Mucosa of descending colon (tissue), 3 donors: ENCODE data around the gene RHBDD1. TPM values are rescaled to one million over a fixed set of nuclear protein-coding genes. Genes with fewer than 3 reads are reported as not detected.

Source experiments
- ATAC-seq: fragments of 200-7000 bp; cut with Tn5 transposase; one replicate; pipeline ENCODE4 v1.9.1; 2020; ENCODE audit warnings: mild to moderate bottlenecking, moderate library complexity
- DNase-seq, 3 donors: peaks; one replicate each; pipeline ENCODE4 v3.0.0-alpha.2; 2020
- H3K36me3 ChIP-seq: fragments of 200-600 bp; one replicate; pipeline ENCODE4 v1.8.0; 2021; ENCODE audit warnings: low read depth, mild to moderate bottlenecking
- H3K4me1 ChIP-seq: fragments of 200-600 bp; one replicate; pipeline ENCODE4 v1.8.0; 2021; ENCODE audit warnings: low read depth, mild to moderate bottlenecking
- H3K4me3 ChIP-seq: fragments of 200-600 bp; one replicate; pipeline ENCODE4 v1.8.0; 2021; ENCODE audit warnings: mild to moderate bottlenecking
- H3K9me3 ChIP-seq: fragments of 200-600 bp; one replicate; pipeline ENCODE4 v1.8.0; 2021; ENCODE audit warnings: mild to moderate bottlenecking
- CTCF ChIP-seq: fragments of 200-600 bp; IDR thresholded peaks from one replicate; pipeline ENCODE4 v1.8.0; 2022; ENCODE audit warnings: antibody characterized with exemption, mild to moderate bottlenecking
- intact Hi-C, 2 donors: fragments of 100-400 bp; cut with DNase I in 1 of 2; cut with micrococcal nuclease in 1 of 2; formaldehyde crosslinking; loops; one replicate each; pipeline versions ENCODE4 v1.11.0 to v1.11.1; 2022; cut with DNase I, micrococcal nuclease
- long read RNA-seq, 2 donors: library from polyadenylated mRNA; unstranded; transcript quantifications; one replicate each; pipeline ENCODE4 v2.0.0, GENCODE V29; 2019 to 2021
- total RNA-seq, 3 donors: library from RNA; stranded (reverse); fragmentation: NEBNext Ultra II Directional in 2 of 3; extraction: Animal tissue kit (Norgen Biotek cat#: 25700) in 2 of 3; gene quantifications; one replicate each; pipeline versions ENCODE4 v1.2.1 to v1.2.4, GENCODE V29; 2021 to 2023
- donor health status: DM: no; HTN: no; CAD: no; lungs with moderate emphysema.
- donor health status: DM: no; HTN: no; CAD: no.
- donor health status: DM: no; HTN: yes; CAD: no.

The RHBDD1 gene
- 10 to 100 TPM; 28.7 to 41.6 (median 30.5) TPM for total RNA-seq
- long read RNA-seq, donor 1, full-length matches to known transcripts, result 6 of 17 reads
- long read RNA-seq, donor 1, partial matches to known transcripts, result 2 of 17 reads
- long read RNA-seq, donor 1, other reads (novel, unspliced or antisense), result 9 of 17 reads
- long read RNA-seq, donor 2, full-length matches to known transcripts, result 2 of 3 reads
- long read RNA-seq, donor 2, partial matches to known transcripts, result 0 of 3 reads
- long read RNA-seq, donor 2, other reads (novel, unspliced or antisense), result 1 of 3 reads

- intact Hi-C loops, result no loop called here
- DNase-seq, result peak; percentile 95 to 97 (median 96)
- no peaks in the 10 kb centered on the region for H3K9me3 ChIP-seq
- no peaks in the 10 kb centered on the region for H3K36me3 ChIP-seq
- peaks cover 19% of the 10 kb centered on the region for H3K4me1 ChIP-seq
- H3K4me3 ChIP-seq, result peak within 1 kb of the TSS; percentile 77
- peak; percentile 98 for ATAC-seq
- no peak for TF ChIP-seq CTCF
Measured at GRCh38 chr2:226835796-226836547, at the start of gene RHBDD1. Gene RHBDD1, plus strand, starts transcription at chr2:226836054. Its CDS starts 28,640 bp downstream, at chr2:226864694.

- Histone ChIP-seq H3K36me3 (no peaks in the 10 kb centered on the region), H3K4me3 (no peak overlapping the region), H3K9me3 (no peaks in the 10 kb centered on the region), H3K4me1 (peaks cover 16% of the 10 kb centered on the region)
- TF ChIP-seq CTCF, result no peak
- intact Hi-C loops, result no loop called here
- ATAC-seq (no peak), DNase-seq (no peak)
Measured at GRCh38 chr2:226788064-226788463, 47.8 kb upstream of the RHBDD1 start.

- intact Hi-C loops, result no loop called here
- Histone ChIP-seq H3K36me3 (no peaks in the 10 kb centered on the region), H3K4me1 (peaks cover 19% of the 10 kb centered on the region), H3K9me3 (no peaks in the 10 kb centered on the region), H3K4me3 (no peak overlapping the region)
- DNase-seq, result no peak
- ATAC-seq, result no peak
- no peak for TF ChIP-seq CTCF
Measured at GRCh38 chr2:226788881-226789490, 46.9 kb upstream of the RHBDD1 start.

GRCh38 chr2:226790011-226790410 is 45.8 kb upstream of the RHBDD1 start:
- DNase-seq (no peak), ATAC-seq (no peak)
- Histone ChIP-seq H3K36me3 (no peaks in the 10 kb centered on the region), H3K4me3 (no peak overlapping the region), H3K9me3 (no peaks in the 10 kb centered on the region), H3K4me1 (peaks cover 19% of the 10 kb centered on the region)
- intact Hi-C loops, result loop anchor here (10.0 kb wide), 2 partner anchors 55 to 135 kb away; no protein-coding TSS in a partner anchor
- TF ChIP-seq CTCF, result no peak

- Histone ChIP-seq H3K9me3 (no peaks in the 10 kb centered on the region), H3K4me3 (no peak overlapping the region), H3K36me3 (no peaks in the 10 kb centered on the region), H3K4me1 (peaks cover 19% of the 10 kb centered on the region)
- DNase-seq (no peak), ATAC-seq (no peak)
- intact Hi-C loops, result loop anchor here (10.0 kb wide), 2 partner anchors 56 to 136 kb away; no protein-coding TSS in a partner anchor
- no peak for TF ChIP-seq CTCF
Measured at GRCh38 chr2:226790431-226790830, 45.4 kb upstream of the RHBDD1 start.
